Left forelimb (tissue), 1 donor: ENCODE data around the gene LLGL1.
A peak's percentile ranks its signal among the peaks of the same experiment; 100 is the strongest.
"Not testable (repeated sequence)": the region's sequence is repeated elsewhere in the genome, so short reads cannot be mapped to it uniquely, and the experiment has no call there.

Experiments used
- DNase-seq: peaks from one replicate; pipeline ENCODE4 v3.0.0-alpha.2; 2018; ENCODE audit warnings: low spot score

LLGL1 gene

DNA sequence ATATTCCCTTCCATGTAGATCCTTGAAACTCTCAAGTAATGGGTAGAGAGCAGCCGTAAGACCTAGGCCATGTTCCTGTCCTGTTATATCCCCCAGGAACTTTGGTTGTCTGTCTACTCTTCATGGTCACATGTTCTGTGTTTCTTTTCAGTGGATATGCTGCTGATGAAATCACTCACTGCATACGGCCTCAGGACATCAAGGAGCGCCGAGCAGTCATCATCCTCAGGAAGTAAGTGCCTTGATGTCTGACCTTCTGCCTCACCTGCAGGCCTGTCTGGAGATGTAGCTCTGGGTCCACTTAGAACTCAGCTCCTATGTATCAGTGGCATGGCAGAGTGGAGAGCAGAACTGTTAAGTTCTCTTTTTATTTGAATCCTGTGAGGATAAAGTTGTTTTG, 30.6 kb upstream of the LLGL1 start:
- DNase-seq = no peak

- DNase-seq = no peak
These were observed 30.2 kb upstream of the LLGL1 start for GRCh38 chr17:18195246-18195645.

- DNase-seq = no peak
These were observed 27.8 kb upstream of the LLGL1 start for GRCh38 chr17:18197535-18198194.

DNA sequence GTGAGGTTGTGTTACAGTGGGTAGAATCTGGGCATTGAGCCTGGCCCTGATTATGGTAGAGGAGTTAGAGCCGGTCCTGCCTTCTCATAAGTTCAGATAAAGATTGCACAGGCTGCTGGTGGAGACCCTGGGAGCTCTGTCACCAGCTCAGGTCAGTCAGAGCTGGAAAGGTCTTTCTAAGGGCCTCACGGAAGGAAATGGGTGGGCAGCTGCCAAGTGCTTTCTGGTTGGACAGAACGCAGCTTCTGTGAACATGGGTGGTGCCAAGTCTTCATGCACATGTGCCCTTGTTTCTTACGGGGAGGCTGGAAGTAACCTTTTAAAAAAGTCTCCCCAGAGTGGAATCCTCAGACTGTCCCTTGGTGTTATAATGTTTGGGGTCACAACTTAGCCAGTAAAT, 26.9 kb upstream of the LLGL1 start:
- DNase-seq = no peak

DNA sequence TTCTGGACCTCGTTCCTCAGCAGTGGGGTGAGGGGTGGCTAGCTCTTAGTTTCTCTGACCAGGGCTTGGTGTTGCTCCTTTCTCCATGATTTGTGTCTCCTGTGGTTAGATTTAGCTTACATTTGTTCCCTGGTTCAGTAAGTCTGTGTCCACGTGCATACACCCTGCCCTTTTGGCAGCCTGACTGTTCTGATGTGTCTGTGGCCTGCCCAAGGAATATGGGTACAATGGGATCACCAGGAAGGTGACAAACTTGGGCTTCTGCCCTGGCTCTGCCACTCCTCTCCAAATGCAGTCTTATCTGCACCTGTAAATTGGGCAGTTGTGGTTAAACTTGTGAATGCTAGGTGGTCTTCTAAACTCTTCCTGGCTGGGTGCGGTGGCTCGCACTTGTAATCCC, 24.3 kb upstream of the LLGL1 start:
- no peak for DNase-seq

- DNase-seq = no peak
These were observed 22.1 kb upstream of the LLGL1 start for GRCh38 chr17:18203308-18203707.

GRCh38 chr17:18205861-18206260, 19.6 kb upstream of the LLGL1 start:
- no peak for DNase-seq

DNA sequence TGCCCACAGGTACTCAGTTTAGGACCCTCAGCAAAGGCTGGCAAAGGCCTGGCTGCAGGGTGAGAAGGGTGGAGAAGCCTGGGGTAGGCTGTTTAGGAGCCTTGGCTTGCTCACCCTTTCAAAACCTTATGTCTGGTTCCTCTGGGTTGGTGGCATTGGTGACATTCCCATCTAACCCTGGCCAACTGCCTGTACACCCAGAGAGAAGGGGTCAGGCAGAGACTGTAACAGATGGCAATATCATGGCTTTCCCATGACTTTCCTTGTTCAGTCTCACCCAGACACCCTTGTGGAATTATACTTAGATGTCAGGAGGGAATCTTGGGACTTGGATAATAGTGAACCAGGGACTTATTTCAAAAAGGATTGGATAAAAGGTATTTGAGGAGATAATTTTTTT, 18.5 kb upstream of the LLGL1 start:
- no peak for DNase-seq

GRCh38 chr17:18208092-18208491, 17.3 kb upstream of the LLGL1 start:
- no peak for DNase-seq

DNA sequence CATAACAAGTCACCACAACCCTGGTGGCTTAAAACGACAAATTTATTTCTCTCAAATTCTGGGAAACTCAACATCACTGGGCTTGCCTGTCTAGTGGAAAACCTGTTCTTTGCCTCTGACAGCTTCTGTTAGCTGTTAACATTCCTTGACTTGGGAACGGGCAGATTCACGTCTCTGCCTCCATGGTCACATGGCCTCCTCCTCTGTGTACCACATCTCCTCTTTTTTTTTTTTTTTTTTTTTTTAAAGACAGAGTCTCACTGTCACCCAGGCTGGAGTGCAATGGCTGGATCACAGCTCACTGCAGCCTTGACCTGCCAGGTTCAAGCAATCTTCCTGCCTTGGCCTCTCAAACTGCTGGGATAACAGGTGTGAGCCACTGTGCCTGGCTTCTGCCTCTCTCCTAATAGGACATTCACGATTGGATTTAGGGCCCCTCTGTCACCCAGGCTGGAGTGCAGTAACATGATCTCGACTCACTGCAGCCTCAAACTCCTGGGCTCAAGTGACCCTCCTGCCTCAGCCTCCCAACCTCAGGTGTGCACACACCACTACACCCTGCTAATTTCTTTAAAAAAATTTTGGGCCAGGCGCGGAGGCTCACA, 11.7 kb upstream of the LLGL1 start:
- no peak for DNase-seq

GRCh38 chr17:18216906-18217305, 8.5 kb upstream of the LLGL1 start:
- not testable (repeated sequence) for DNase-seq

DNA sequence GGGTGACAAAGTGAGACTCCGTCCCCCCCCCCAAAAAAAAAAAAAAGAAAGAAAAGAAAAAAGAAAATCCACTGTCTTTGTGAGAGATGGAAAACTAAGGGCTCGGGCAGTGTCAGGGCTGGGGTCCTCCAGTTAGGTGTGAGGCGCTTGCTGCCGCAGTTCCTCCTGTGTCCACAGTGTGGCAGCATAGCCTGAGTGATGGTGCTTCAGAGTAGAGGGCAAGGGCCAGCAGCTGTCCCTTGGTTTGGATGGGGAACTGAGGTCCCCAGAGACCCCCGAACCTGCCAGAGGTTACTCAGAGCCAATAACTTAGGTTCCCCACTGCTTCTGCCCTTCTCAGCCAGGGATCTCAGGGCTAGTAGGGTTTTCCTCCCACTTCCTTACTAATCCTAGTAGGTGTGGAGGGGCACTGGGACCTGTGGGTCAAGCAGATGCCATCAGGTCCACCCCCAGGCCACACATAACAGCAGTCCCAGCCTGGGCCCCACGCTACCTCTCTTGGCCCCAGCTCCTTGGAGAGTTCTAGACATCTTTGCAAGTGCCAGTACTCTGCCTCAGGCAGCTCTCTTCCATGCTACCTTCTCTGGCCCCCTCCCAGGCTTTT, 7.9 kb upstream of the LLGL1 start:
- DNase-seq = peak; percentile 81

DNA sequence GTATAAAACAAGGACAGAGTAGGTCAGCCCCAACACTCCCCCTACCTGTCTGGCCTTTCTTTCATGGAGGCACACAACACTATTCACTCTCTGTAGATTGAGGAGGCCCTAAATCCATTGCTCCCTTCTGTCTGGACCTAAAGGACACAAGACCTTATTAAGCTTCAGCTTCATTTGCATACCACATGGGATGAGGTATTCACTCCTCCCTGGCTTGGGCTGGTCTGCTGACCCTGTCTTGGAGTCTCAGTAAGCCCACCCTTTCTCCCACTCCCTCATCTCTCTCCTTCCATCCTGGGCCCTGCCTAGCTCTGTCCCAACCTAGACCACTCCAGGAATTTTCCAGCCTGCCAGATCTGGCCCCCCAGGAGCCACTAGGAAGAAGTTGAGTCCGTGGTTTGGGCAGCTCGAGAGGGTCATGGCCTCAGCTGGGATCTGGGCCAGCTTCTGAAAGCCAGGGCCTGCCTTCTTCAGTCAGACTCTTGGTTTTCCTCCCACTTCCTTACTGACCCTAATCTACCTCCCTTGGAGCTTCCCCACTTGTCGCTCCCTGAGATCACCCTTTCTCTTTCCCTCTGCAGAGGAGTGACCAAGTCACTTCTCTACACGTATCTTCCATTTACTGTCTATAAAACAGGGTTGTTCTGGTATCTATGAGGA, 6.5 kb upstream of the LLGL1 start:
- DNase-seq = no peak

DNA sequence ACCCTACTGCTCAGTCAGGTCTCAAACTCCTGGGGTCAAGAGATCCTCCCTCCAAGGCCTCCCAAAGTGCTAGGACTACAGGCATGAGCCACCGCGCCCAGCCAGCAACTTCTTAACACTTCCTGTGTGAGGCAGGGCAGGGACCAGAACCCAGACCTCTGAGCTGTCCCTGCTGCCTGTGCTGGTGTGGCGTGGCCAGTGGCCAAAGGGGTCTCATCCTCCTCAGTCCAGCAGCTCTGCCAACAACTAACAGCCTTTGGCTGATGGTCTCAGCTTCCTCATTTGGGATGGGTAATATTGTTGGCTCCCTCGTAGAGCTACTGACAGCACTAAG, 1.4 kb upstream of the LLGL1 start:
- DNase-seq = no peak

DNA sequence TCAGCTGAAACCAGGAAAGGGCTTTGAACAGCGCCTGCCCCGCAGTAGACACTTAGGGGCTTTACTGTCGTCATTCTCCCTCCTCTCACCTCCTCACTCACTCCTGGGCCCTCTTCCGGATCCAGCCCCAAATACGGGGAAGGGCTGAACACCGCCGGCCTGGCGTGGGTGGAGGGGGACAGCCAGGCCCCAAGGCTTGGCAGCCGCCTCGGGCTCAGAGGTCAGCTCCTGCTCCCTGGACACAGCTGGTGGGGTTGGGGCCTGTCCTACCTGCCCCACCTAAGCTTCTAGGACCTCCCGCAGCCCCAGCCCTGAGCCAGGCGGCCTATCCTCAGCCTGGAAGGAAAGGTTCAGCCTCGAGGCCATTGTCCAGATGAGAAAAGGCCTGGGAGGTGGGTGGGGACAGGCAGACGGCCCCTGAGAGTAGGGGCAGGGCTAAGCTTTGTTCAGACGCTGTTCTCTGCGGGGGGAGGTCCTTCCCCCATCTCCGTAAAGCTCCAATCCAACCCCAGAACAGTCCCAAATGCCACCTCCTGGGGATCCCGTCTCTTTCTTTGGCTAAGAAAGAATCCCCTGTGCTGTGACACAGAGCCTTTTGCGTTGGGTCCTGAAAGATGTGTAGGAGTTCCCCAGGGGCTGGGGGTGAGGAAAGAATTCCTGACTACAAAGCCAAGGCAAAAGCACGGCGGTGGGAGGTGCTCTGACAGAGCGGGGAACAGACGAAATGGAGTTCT, 881 bp upstream of the LLGL1 start:
- peak; percentile 77 for DNase-seq

DNA sequence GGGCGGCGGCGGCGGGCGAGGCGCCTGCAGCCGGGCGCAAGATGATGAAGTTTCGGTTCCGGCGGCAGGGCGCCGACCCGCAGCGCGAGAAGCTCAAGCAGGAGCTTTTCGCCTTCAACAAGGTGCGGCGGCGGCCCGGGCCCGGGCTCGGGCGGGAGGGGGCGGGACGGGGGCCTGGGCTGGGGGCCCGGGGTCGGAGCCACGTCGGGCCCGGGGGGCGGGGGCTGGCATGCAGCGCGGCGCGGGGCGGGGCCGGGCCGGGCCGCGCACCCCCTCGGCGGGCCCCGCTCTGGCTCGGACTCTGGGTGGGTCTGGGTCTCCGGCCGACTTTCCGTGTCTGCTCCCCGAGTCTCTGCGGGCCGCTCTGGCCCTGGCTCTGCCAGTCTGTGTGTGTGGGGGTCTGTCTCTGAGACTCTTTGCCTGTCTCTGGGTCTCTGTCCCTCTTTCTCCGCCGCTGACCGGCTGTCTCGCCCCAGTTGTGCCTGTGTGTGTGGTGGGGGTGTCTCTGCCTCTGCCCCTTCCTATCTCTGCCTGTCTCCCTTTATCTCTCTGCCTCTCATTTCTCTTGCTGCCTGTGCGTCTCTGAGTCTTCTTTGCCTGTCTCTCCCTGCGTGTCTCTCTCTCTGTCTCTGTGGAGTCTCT, 328 bp downstream of the LLGL1 start:
- DNase-seq = peak; percentile 82

- no peak for DNase-seq
These were observed 980 bp downstream of the LLGL1 start for GRCh38 chr17:18226284-18226945.

DNA sequence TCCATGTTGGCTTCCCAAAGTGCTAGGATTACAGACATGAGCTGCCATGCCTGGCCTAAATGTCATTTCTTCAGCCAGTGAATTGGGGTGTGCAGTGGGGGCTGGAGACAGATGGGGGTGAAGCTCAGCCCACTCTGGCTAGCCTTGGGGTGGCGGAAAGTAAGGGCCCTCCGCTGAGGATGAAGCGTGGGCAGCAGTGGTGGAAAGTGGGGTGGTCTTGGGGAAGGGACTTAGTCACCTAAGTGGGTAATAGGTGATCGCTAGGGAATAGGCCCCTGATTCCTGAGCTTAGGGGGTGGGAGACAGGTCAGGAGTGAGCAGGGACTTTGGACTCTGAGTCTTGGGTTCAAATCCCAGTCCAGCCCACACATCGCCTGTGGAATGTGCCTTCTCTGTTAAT, 2.2 kb downstream of the LLGL1 start:
- no peak for DNase-seq

DNA sequence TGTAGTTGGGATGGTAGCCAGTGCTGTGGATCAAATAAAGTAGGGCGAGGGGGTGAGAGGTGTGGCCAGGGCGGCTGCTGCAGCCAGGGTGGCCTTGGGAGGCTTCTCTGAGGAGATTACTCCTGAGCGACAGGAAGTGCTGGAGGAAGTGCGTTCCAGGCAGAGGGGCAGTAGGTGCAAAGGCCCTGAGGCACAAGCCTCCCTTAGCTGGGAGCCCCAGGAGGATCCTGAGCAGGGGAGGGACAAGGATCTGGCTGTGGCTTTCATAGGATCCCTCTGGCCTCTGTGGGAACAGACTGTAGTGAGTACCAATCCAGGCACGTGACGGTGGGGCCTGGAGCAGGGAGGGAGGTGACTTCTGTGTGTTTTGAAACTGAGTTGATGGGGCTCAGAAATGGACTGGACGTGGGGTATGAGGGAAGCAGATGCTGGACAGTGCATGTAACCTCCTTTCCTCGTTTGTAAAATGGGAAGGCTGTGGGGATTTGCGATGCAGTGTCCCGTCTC, 2.8 kb downstream of the LLGL1 start:
- no peak for DNase-seq

GRCh38 chr17:18229254-18229653, 3.8 kb downstream of the LLGL1 start:
- DNase-seq = no peak

DNA sequence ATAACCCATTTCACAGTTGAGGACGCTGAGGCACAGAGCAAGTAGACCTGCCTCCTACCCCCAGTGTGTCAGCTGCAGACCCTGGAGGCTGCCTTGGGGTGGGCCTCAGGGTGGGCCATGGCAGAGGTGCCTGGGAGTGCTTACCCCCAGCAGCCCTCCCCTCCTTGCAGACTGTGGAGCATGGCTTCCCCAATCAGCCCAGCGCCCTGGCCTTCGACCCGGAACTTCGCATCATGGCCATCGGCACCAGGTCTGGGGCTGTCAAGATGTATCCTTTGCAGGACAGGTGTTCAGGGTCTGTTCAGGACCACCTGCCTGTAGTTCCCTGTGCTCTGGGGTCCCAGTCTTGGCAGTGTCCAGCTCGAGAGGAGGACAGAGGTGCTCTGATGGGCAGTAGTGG, 4.3 kb downstream of the LLGL1 start:
- no peak for DNase-seq
